Limb (tissue), 2 donors: Measurements from ENCODE around the gene VPS39.
"Not testable (repeated sequence)": the region's sequence is repeated elsewhere in the genome, so short reads cannot be mapped to it uniquely, and the experiment has no call there.

Source experiments
- DNase-seq, 2 donors: peaks; one replicate each; pipeline ENCODE4 v3.0.0-alpha.2; 2016; ENCODE audit errors: extremely low spot score in 2 of 2

Gene VPS39

GRCh38 chr15:42207674-42208579 is at the start of gene VPS39:
TSS of gene VPS39 (minus strand) at chr15:42208304. CDS start at chr15:42208153, 151 bp downstream.
- peak; percentile 90 to 91 for DNase-seq

GRCh38 chr15:42253300-42253699 is 45.2 kb upstream of the VPS39 start:
- no peak for DNase-seq

GRCh38 chr15:42240823-42241222 is 32.7 kb upstream of the VPS39 start:
- DNase-seq = no peak

- DNase-seq = no peak
Measured at GRCh38 chr15:42239528-42240182, 31.6 kb upstream of the VPS39 start.

- no peak for DNase-seq
Measured at GRCh38 chr15:42233107-42233506, 25.0 kb upstream of the VPS39 start.

- no peak for DNase-seq
Measured at GRCh38 chr15:42232606-42233005, 24.5 kb upstream of the VPS39 start.

GRCh38 chr15:42231088-42231487 is 23.0 kb upstream of the VPS39 start:
- DNase-seq = no peak

GRCh38 chr15:42228981-42229380 is 20.9 kb upstream of the VPS39 start:
- not testable (repeated sequence) for DNase-seq

GRCh38 chr15:42228036-42228435 is 19.9 kb upstream of the VPS39 start:
- DNase-seq = no peak

GRCh38 chr15:42226648-42227047 is 18.5 kb upstream of the VPS39 start:
- DNase-seq = no peak

GRCh38 chr15:42220216-42220615 is 12.1 kb upstream of the VPS39 start:
- DNase-seq = no peak

GRCh38 chr15:42218953-42219592 is 11.0 kb upstream of the VPS39 start:
- no peak for DNase-seq

GRCh38 chr15:42217568-42217967 is 9.5 kb upstream of the VPS39 start:
- no peak for DNase-seq

GRCh38 chr15:42215913-42216829 is 8.1 kb upstream of the VPS39 start:
- no peak for DNase-seq

GRCh38 chr15:42214600-42214999 is 6.5 kb upstream of the VPS39 start:
- DNase-seq = no peak

GRCh38 chr15:42213511-42213910 is 5.4 kb upstream of the VPS39 start:
- DNase-seq = no peak

- DNase-seq = no peak
Measured at GRCh38 chr15:42210696-42211095, 2.6 kb upstream of the VPS39 start.

GRCh38 chr15:42206406-42206805 is 1.7 kb downstream of the VPS39 start:
- DNase-seq = no peak

- DNase-seq = no peak
Measured at GRCh38 chr15:42203891-42204290, 4.2 kb downstream of the VPS39 start.

- DNase-seq = no peak
Measured at GRCh38 chr15:42202653-42203052, 5.5 kb downstream of the VPS39 start.

GRCh38 chr15:42201801-42202200 is 6.3 kb downstream of the VPS39 start:
- DNase-seq = no peak
